ENCODE results near the gene BDH2. TPM values are rescaled to one million over a fixed set of nuclear protein-coding genes. Genes with fewer than 3 reads are reported as not detected.

The BDH2 gene
- total RNA-seq, 1 donor from 2014 or later = 27.2 TPM

- H3K27me3 ChIP-seq (ENCODE audit: low read depth) = no peaks in the 10 kb centered on the region
- intact Hi-C loops (cut with micrococcal nuclease) = no loop called here
Measured at GRCh38 chr4:103046416-103047290, 53.0 kb downstream of the BDH2 start.

GRCh38 chr4:103044183-103044582, 55.5 kb downstream of the BDH2 start:
- no peak for DNase-seq
- Histone ChIP-seq H3K27me3 (ENCODE audit: low read depth) (no peaks in the 10 kb centered on the region), H3K4me1 (no peaks in the 10 kb centered on the region), H3K4me3 (no peak overlapping the region), H3K9me3 (replicated peaks) (no peaks in the 10 kb centered on the region), H3K27ac (replicated peaks) (no peak overlapping the region), H3K36me3 (peaks cover 5% of the 10 kb centered on the region)
- intact Hi-C loops (cut with micrococcal nuclease) = no loop called here
- TF ChIP-seq CTCF (IDR thresholded peaks at IDR 0.05; ENCODE audit: borderline replicate concordance) = no peak

More at GRCh38 chr4:103046416-103047290, 53.0 kb downstream of the BDH2 start:
- Histone ChIP-seq H3K9me3 (replicated peaks) (no peaks in the 10 kb centered on the region), H3K36me3 (peaks cover 10% of the 10 kb centered on the region), H3K4me3 (no peak overlapping the region), H3K4me1 (no peaks in the 10 kb centered on the region), H3K27ac (replicated peaks) (no peak overlapping the region)
- peak; percentile 77 for TF ChIP-seq CTCF (IDR thresholded peaks at IDR 0.05; ENCODE audit: borderline replicate concordance)
- no peak for DNase-seq

GRCh38 chr4:103036169-103036568, 63.5 kb downstream of the BDH2 start:
- TF ChIP-seq CTCF (IDR thresholded peaks at IDR 0.05; ENCODE audit: borderline replicate concordance) = no peak
- H3K27ac ChIP-seq (replicated peaks) = no peak overlapping the region
- peaks cover 10% of the 10 kb centered on the region for H3K36me3 ChIP-seq
- intact Hi-C loops (cut with micrococcal nuclease) = no loop called here
- H3K4me3 ChIP-seq = no peak overlapping the region
- no peak for DNase-seq
- peaks cover 18% of the 10 kb centered on the region for H3K9me3 ChIP-seq (replicated peaks)
- H3K4me1 ChIP-seq = no peaks in the 10 kb centered on the region
- H3K27me3 ChIP-seq (ENCODE audit: low read depth) = no peaks in the 10 kb centered on the region

GRCh38 chr4:103032574-103032973, 67.1 kb downstream of the BDH2 start:
- Histone ChIP-seq H3K27me3 (ENCODE audit: low read depth) (no peaks in the 10 kb centered on the region), H3K27ac (replicated peaks) (no peak overlapping the region), H3K4me3 (no peak overlapping the region), H3K9me3 (replicated peaks) (peaks cover 18% of the 10 kb centered on the region), H3K4me1 (no peaks in the 10 kb centered on the region), H3K36me3 (peaks cover 10% of the 10 kb centered on the region)
- peak; percentile 39 for TF ChIP-seq CTCF (IDR thresholded peaks at IDR 0.05; ENCODE audit: borderline replicate concordance)
- DNase-seq = no peak
- intact Hi-C loops (cut with micrococcal nuclease) = no loop called here

GRCh38 chr4:103030791-103031190, 68.8 kb downstream of the BDH2 start:
- no peak overlapping the region for H3K4me3 ChIP-seq
- no peak overlapping the region for H3K27ac ChIP-seq (replicated peaks)
- H3K36me3 ChIP-seq = peaks cover 6% of the 10 kb centered on the region
- no peaks in the 10 kb centered on the region for H3K27me3 ChIP-seq (ENCODE audit: low read depth)
- DNase-seq = no peak
- TF ChIP-seq CTCF (IDR thresholded peaks at IDR 0.05; ENCODE audit: borderline replicate concordance) = no peak
- peaks cover 16% of the 10 kb centered on the region for H3K9me3 ChIP-seq (replicated peaks)
- intact Hi-C loops (cut with micrococcal nuclease) = no loop called here
- no peaks in the 10 kb centered on the region for H3K4me1 ChIP-seq

All from left ventricle myocardium inferior (tissue), 1 donor.